ENCODE results near the gene SRRM1.
"Not testable (repeated sequence)": the region's sequence is repeated elsewhere in the genome, so short reads cannot be mapped to it uniquely, and the experiment has no call there.

SRRM1 gene

GRCh38 chr1:24717887-24718650 lies 75.0 kb downstream of the SRRM1 start:
- DNase-seq (ENCODE audit: low spot score): peak; percentile 99

GRCh38 chr1:24720152-24720551 lies 77.0 kb downstream of the SRRM1 start:
- DNase-seq (ENCODE audit: low spot score): peak; percentile 31

- DNase-seq (ENCODE audit: low spot score): no peak
Measured at GRCh38 chr1:24721533-24721932, 78.4 kb downstream of the SRRM1 start.

- not testable (repeated sequence) for DNase-seq (ENCODE audit: low spot score)
Measured at GRCh38 chr1:24722073-24723035, 79.3 kb downstream of the SRRM1 start.
